Osteocyte (in vitro differentiated cells): ENCODE data around the gene MAD2L1BP. TPM values are rescaled to one million over a fixed set of nuclear protein-coding genes. Genes with fewer than 3 reads are reported as not detected.

Experiments used
- DNase-seq: peaks from one replicate; pipeline ENCODE4 v3.0.0; 2021; ENCODE audit warnings: mixed read lengths; ENCODE audit not compliant: unreplicated experiment; ENCODE audit errors: extremely low spot score
- H3K27ac Mint-ChIP-seq: one replicate; pipeline ENCODE4 v1.8.0; 2021; ENCODE audit warnings: mild to moderate bottlenecking, mixed read lengths; ENCODE audit not compliant: unreplicated experiment
- H3K27me3 Mint-ChIP-seq: one replicate; pipeline ENCODE4 v1.8.0; 2021; ENCODE audit warnings: mixed read lengths; ENCODE audit not compliant: unreplicated experiment
- H3K36me3 Mint-ChIP-seq: one replicate; pipeline ENCODE4 v1.8.0; 2021; ENCODE audit warnings: mixed read lengths; ENCODE audit not compliant: unreplicated experiment
- H3K4me1 Mint-ChIP-seq: one replicate; pipeline ENCODE4 v1.8.0; 2021; ENCODE audit warnings: mixed read lengths; ENCODE audit not compliant: unreplicated experiment
- H3K4me3 Mint-ChIP-seq: one replicate; pipeline ENCODE4 v1.8.0; 2021; ENCODE audit warnings: mild to moderate bottlenecking, moderate library complexity, mixed read lengths; ENCODE audit not compliant: unreplicated experiment
- H3K9me3 Mint-ChIP-seq: one replicate; pipeline ENCODE4 v1.8.0; 2021; ENCODE audit warnings: mixed read lengths; ENCODE audit not compliant: unreplicated experiment
- CTCF ChIP-seq: fragments of 200-600 bp; sonication (generic); IDR thresholded peaks from 2 replicates; pipeline ENCODE4 v1.5.0; 2021; ENCODE audit warnings: antibody characterized with exemption, mild to moderate bottlenecking, moderate library complexity
- total RNA-seq: library from RNA; stranded (reverse); gene quantifications from 2 replicates; pipeline ENCODE4 v1.2.1, GENCODE V29; 2021

Gene MAD2L1BP
- total RNA-seq, 1 donor from 2014 or later, result 27.5 TPM

GRCh38 chr6:43670623-43670986 lies 35.0 kb downstream of the MAD2L1BP start:
- Mint-ChIP-seq H3K27ac (no peak overlapping the region), H3K9me3 (no peaks in the 10 kb centered on the region), H3K4me1 (peaks cover 21% of the 10 kb centered on the region), H3K27me3 (no peaks in the 10 kb centered on the region), H3K36me3 (peaks cover 18% of the 10 kb centered on the region), H3K4me3 (no peak overlapping the region)
- DNase-seq, result no peak
- TF ChIP-seq CTCF, result no peak

- TF ChIP-seq CTCF, result no peak
- Mint-ChIP-seq H3K4me3 (no peak overlapping the region), H3K4me1 (peaks cover 21% of the 10 kb centered on the region), H3K36me3 (peaks cover 21% of the 10 kb centered on the region), H3K27ac (no peak overlapping the region), H3K27me3 (no peaks in the 10 kb centered on the region), H3K9me3 (no peaks in the 10 kb centered on the region)
- no peak for DNase-seq
Measured at GRCh38 chr6:43671011-43671800, 35.6 kb downstream of the MAD2L1BP start.

GRCh38 chr6:43671801-43672690 lies 36.4 kb downstream of the MAD2L1BP start:
- Mint-ChIP-seq H3K27me3 (no peaks in the 10 kb centered on the region), H3K36me3 (peaks cover 23% of the 10 kb centered on the region), H3K4me3 (no peak overlapping the region), H3K27ac (no peak overlapping the region), H3K4me1 (peaks cover 21% of the 10 kb centered on the region), H3K9me3 (no peaks in the 10 kb centered on the region)
- no peak for DNase-seq
- no peak for TF ChIP-seq CTCF

- Mint-ChIP-seq H3K36me3 (peaks cover 30% of the 10 kb centered on the region), H3K27me3 (no peaks in the 10 kb centered on the region), H3K4me3 (no peak overlapping the region), H3K4me1 (peaks cover 6% of the 10 kb centered on the region), H3K9me3 (no peaks in the 10 kb centered on the region), H3K27ac (no peak overlapping the region)
- no peak for DNase-seq
- TF ChIP-seq CTCF, result no peak
Measured at GRCh38 chr6:43673444-43674084, 37.9 kb downstream of the MAD2L1BP start.
